Keratinocyte (primary cell): ENCODE results near the gene CSNK1G2. TPM values are rescaled to one million over a fixed set of nuclear protein-coding genes. Genes with fewer than 3 reads are reported as not detected.

Experiments used
- DNase-seq: peaks from one replicate; pipeline ENCODE4 v3.0.0-alpha.2; 2011; ENCODE audit warnings: low read depth, missing footprints, low spot score
- FAIRE-seq: peaks from 2 replicates; lab custom pipeline; 2011; peaks lifted over from hg19 to GRCh38; lab: Jason Lieb, UNC
- H2AFZ ChIP-seq: 2 replicates; pipeline ENCODE4 v1.6.0; 2012; ENCODE audit warnings: low read length, control low read depth, inconsistent platforms; ENCODE audit not compliant: control insufficient read depth
- H3K27ac ChIP-seq: 2 replicates; pipeline ENCODE4 v1.5.1; 2011; ENCODE audit warnings: low read length; ENCODE audit not compliant: control insufficient read depth, insufficient read depth
- H3K27me3 ChIP-seq: 3 replicates; pipeline ENCODE4 v1.6.0; 2011; ENCODE audit warnings: low read length; ENCODE audit not compliant: control insufficient read depth, insufficient read depth; ENCODE audit errors: extremely low read depth
- H3K36me3 ChIP-seq, 2 experiments: 2 replicates in 1 of 2; 3 replicates in 1 of 2; pipeline ENCODE4 v1.5.1; 2011; ENCODE audit warnings: low read length in 2 of 2, mild to moderate bottlenecking in 1 of 2; ENCODE audit not compliant: control insufficient read depth in 2 of 2, insufficient read depth in 2 of 2; ENCODE audit errors: extremely low read depth in 1 of 2
- H3K4me1 ChIP-seq: 3 replicates; pipeline ENCODE4 v1.5.1; 2011; ENCODE audit warnings: low read length; ENCODE audit not compliant: control insufficient read depth, insufficient read depth; ENCODE audit errors: extremely low read depth
- H3K4me2 ChIP-seq: 3 replicates; pipeline ENCODE4 v1.6.0; 2011; ENCODE audit warnings: low read depth, low read length; ENCODE audit not compliant: control insufficient read depth, insufficient read depth; ENCODE audit errors: extremely low read depth
- H3K4me3 ChIP-seq, 3 experiments: fragments of 200-600 bp in 1 of 3; sonication (generic) in 1 of 3; 2 replicates in 2 of 3; 3 replicates in 1 of 3; pipeline ENCODE4 v1.5.1; 2011 to 2016; ENCODE audit warnings: low read length in 3 of 3, mild to moderate bottlenecking in 3 of 3, control low read depth in 2 of 3, inconsistent platforms in 1 of 3, low read depth in 1 of 3, mixed read lengths in 1 of 3, mixed run types in 1 of 3, moderate library complexity in 1 of 3; ENCODE audit not compliant: control insufficient read depth in 2 of 3, insufficient read depth in 2 of 3; ENCODE audit errors: extremely low read depth in 1 of 3
- H3K79me2 ChIP-seq: 2 replicates; pipeline ENCODE4 v1.6.0; 2012; ENCODE audit warnings: low read length; ENCODE audit not compliant: control insufficient read depth, insufficient read depth
- H3K9ac ChIP-seq: 3 replicates; pipeline ENCODE4 v1.6.0; 2011; ENCODE audit warnings: low read length; ENCODE audit not compliant: control insufficient read depth, insufficient read depth; ENCODE audit errors: extremely low read depth
- H3K9me1 ChIP-seq: 3 replicates; pipeline ENCODE4 v1.6.0; 2011; ENCODE audit warnings: low read length; ENCODE audit not compliant: control insufficient read depth, insufficient read depth; ENCODE audit errors: extremely low read depth
- H3K9me3 ChIP-seq: 2 replicates; pipeline ENCODE4 v1.5.1; 2012; ENCODE audit warnings: low read depth, low read length; ENCODE audit not compliant: control insufficient read depth
- H4K20me1 ChIP-seq: 3 replicates; pipeline ENCODE4 v1.6.0; 2011; ENCODE audit warnings: low read length; ENCODE audit not compliant: control insufficient read depth, insufficient read depth; ENCODE audit errors: extremely low read depth
- EZH2 ChIP-seq: IDR thresholded peaks from one replicate; pipeline ENCODE4 v1.6.1; 2012; ENCODE audit warnings: inconsistent platforms, mild to moderate bottlenecking, low read length, moderate library complexity
- dilution Hi-C: fragments of 300-500 bp; cut with MboI; formaldehyde crosslinking; loops from one replicate; pipeline ENCODE4 v1.7.0; 2020; ENCODE audit warnings: low sequenced_read_pairs; ENCODE audit not compliant: extremely low pct_ligation_motif_present
- polyA plus RNA-seq, 5 experiments: library from polyadenylated mRNA; depleted of rRNA in 3 of 5; stranded (reverse) in 3 of 5; stranded (forward) in 1 of 5; unstranded in 1 of 5; fragments of >200 nt; gene quantifications; 1 replicate in 1 of 5; 2 replicates in 3 of 5; 3 replicates in 1 of 5; pipeline versions ENCODE4 v1.2.1 to v1.2.3, GENCODE V29; 2011 to 2012; ENCODE audit warnings: missing spikeins in 2 of 5, low read depth in 1 of 5, low replicate concordance in 1 of 5
- TF ChIP-seq, protein P1 (sequence below), 3 experiments: IDR thresholded peaks in 1 of 3; conservative IDR thresholded peaks in 1 of 3; optimal IDR thresholded peaks in 1 of 3; 2 replicates in 2 of 3; 3 replicates in 1 of 3; pipeline versions ENCODE3 to v1.5.1; 2011; ENCODE audit warnings: low read length in 3 of 3, mild to moderate bottlenecking in 3 of 3, moderate library complexity in 2 of 3, control low read depth in 1 of 3, inconsistent platforms in 1 of 3; ENCODE audit not compliant: insufficient read depth in 2 of 3; ENCODE audit errors: extremely low read depth in 1 of 3

CSNK1G2 gene
- polyA plus RNA-seq, 1 donor (not counting 4 experiments of a cell fraction or from before 2014, with no cell fraction given) = 34.9 TPM

DNA sequence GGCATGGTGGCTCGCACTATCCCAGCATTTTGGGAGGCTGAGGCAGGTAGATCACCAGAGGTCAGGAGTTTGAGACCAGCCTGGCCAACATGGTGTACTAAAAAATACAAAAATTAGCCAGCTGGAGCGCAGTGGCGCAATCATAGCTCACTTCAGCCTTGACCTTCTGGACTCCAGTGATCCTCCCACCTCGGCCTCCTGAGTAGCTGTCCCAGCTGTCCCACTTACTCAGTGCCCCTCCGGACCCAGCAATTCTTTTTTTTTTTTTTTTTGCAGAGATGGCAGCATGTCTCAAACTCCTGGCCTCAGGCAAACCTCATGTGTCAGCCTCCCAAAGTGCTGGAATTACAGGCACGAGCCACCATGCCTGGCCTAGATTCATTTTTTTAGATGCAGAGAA lies 38.0 kb upstream of the CSNK1G2 start:
- Histone ChIP-seq H4K20me1 (no peaks in the 10 kb centered on the region), H3K9me1 (no peaks in the 10 kb centered on the region), H3K27ac (no peak overlapping the region), H3K79me2 (peaks cover 17% of the 10 kb centered on the region), H3K4me3 (no peak overlapping the region), H3K36me3 (no peaks in the 10 kb centered on the region), H2AFZ (no peak overlapping the region), H3K4me2 (no peak overlapping the region), H3K4me1 (peaks cover 25% of the 10 kb centered on the region), H3K27me3 (no peaks in the 10 kb centered on the region), H3K9me3 (no peaks in the 10 kb centered on the region), H3K9ac (no peak overlapping the region)
- FAIRE-seq = no peak
- no peak for DNase-seq
- no peak for TF ChIP-seq EZH2
- TF ChIP-seq, protein P1, sequence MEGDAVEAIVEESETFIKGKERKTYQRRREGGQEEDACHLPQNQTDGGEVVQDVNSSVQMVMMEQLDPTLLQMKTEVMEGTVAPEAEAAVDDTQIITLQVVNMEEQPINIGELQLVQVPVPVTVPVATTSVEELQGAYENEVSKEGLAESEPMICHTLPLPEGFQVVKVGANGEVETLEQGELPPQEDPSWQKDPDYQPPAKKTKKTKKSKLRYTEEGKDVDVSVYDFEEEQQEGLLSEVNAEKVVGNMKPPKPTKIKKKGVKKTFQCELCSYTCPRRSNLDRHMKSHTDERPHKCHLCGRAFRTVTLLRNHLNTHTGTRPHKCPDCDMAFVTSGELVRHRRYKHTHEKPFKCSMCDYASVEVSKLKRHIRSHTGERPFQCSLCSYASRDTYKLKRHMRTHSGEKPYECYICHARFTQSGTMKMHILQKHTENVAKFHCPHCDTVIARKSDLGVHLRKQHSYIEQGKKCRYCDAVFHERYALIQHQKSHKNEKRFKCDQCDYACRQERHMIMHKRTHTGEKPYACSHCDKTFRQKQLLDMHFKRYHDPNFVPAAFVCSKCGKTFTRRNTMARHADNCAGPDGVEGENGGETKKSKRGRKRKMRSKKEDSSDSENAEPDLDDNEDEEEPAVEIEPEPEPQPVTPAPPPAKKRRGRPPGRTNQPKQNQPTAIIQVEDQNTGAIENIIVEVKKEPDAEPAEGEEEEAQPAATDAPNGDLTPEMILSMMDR (optimal IDR thresholded peaks at IDR 0.05 in 1 of 3, IDR thresholded peaks at IDR 0.05 in 1 of 3, conservative IDR thresholded peaks at IDR 0.05 in 1 of 3; ENCODE audit: extremely low read depth in 1 of 3, insufficient read depth in 2 of 3, low read length in 3 of 3) = no peak
- dilution Hi-C loops = no loop called here

DNA sequence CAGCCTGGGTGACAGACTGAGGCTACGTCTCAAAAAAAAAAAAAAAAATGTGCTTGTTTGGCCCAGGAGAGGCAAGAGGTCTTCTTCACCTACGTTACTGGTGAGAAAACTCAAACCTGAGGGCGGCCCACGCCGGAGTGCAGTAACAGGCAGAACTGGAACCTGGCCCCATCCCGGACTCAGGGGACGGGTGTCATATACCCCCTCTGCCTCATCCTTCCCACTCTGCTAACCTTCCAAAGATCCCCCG lies 36.2 kb upstream of the CSNK1G2 start:
- Histone ChIP-seq H3K9me1 (no peaks in the 10 kb centered on the region), H3K4me2 (peak overlapping the region; percentile 91), H2AFZ (peak overlapping the region; percentile 88), H3K4me1 (peaks cover 37% of the 10 kb centered on the region), H3K9ac (peak overlapping the region; percentile 87), H3K4me3 (peak overlapping the region; percentile 62 to 70 (median 68)), H3K9me3 (no peaks in the 10 kb centered on the region), H3K36me3 (peaks cover 0 to 3% of the 10 kb centered on the region in 2 experiments), H3K27ac (peak overlapping the region; percentile 88), H3K79me2 (peaks cover 34% of the 10 kb centered on the region), H3K27me3 (no peaks in the 10 kb centered on the region), H4K20me1 (peaks cover 5% of the 10 kb centered on the region)
- dilution Hi-C loops = no loop called here
- FAIRE-seq (no peak), DNase-seq (no peak)
- TF ChIP-seq EZH2 = no peak
- TF ChIP-seq, protein P1 (optimal IDR thresholded peaks at IDR 0.05 in 1 of 3, IDR thresholded peaks at IDR 0.05 in 1 of 3, conservative IDR thresholded peaks at IDR 0.05 in 1 of 3; ENCODE audit: extremely low read depth in 1 of 3, insufficient read depth in 2 of 3, low read length in 3 of 3) = no peak
